ENCODE measurements around the gene C17orf50.

The C17orf50 gene

DNA sequence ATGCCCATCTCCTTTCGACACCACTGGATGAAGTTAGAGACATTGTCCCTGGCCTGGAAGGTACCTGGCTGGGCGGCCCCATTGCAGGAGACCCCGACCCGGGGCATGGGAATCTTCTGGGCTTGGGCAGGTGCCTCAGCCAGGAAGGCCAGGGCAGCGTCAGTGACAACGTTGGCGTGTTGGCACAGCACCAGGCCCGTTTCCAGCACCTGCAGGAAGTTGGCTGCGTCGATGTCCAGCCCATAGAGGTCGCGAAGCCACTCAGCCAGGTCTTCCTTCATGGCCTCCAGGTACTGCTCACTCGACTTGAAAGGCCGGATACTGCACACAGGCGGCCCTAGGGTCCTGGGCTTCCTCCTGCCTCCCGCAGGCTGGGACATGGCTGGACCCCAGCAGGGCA lies 8.2 kb upstream of the C17orf50 start:
- no peaks in the 10 kb centered on the region for H3F3A ChIP-seq (ENCODE audit: control insufficient read depth, insufficient read depth)
- H3K4me3 ChIP-seq (ENCODE audit: low read length) = no peak overlapping the region
- H3K9me3 ChIP-seq (ENCODE audit: control insufficient read depth, insufficient read depth, low read length) = no peaks in the 10 kb centered on the region
- peaks cover 16% of the 10 kb centered on the region for H3K4me1 ChIP-seq (ENCODE audit: control insufficient read depth, low read length)
- no peak for TF ChIP-seq EZH2phosphoT487 (IDR thresholded peaks at IDR 0.05; ENCODE audit: borderline replicate concordance, low read length)
- TF ChIP-seq, protein P1, sequence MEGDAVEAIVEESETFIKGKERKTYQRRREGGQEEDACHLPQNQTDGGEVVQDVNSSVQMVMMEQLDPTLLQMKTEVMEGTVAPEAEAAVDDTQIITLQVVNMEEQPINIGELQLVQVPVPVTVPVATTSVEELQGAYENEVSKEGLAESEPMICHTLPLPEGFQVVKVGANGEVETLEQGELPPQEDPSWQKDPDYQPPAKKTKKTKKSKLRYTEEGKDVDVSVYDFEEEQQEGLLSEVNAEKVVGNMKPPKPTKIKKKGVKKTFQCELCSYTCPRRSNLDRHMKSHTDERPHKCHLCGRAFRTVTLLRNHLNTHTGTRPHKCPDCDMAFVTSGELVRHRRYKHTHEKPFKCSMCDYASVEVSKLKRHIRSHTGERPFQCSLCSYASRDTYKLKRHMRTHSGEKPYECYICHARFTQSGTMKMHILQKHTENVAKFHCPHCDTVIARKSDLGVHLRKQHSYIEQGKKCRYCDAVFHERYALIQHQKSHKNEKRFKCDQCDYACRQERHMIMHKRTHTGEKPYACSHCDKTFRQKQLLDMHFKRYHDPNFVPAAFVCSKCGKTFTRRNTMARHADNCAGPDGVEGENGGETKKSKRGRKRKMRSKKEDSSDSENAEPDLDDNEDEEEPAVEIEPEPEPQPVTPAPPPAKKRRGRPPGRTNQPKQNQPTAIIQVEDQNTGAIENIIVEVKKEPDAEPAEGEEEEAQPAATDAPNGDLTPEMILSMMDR (IDR thresholded peaks at IDR 0.05; ENCODE audit: low read depth, low read length, poor library complexity, severe bottlenecking) = no peak
- H4K20me1 ChIP-seq (ENCODE audit: control insufficient read depth, insufficient read depth, low read depth, low read length) = no peaks in the 10 kb centered on the region
- H3K27ac ChIP-seq (ENCODE audit: low read depth, low read length) = no peak overlapping the region
- H3K27me3 ChIP-seq (ENCODE audit: control insufficient read depth, low read length) = peaks cover 40% of the 10 kb centered on the region
- no peak overlapping the region for H3K4me2 ChIP-seq (ENCODE audit: low read length)
- no peaks in the 10 kb centered on the region for H3K36me3 ChIP-seq (ENCODE audit: control insufficient read depth, low read length)
- no peaks in the 10 kb centered on the region for H3K79me2 ChIP-seq (ENCODE audit: control insufficient read depth, low read length)
- H3K9me2 ChIP-seq (replicated peaks; ENCODE audit: control insufficient read depth, low read length) = no peaks in the 10 kb centered on the region

DNA sequence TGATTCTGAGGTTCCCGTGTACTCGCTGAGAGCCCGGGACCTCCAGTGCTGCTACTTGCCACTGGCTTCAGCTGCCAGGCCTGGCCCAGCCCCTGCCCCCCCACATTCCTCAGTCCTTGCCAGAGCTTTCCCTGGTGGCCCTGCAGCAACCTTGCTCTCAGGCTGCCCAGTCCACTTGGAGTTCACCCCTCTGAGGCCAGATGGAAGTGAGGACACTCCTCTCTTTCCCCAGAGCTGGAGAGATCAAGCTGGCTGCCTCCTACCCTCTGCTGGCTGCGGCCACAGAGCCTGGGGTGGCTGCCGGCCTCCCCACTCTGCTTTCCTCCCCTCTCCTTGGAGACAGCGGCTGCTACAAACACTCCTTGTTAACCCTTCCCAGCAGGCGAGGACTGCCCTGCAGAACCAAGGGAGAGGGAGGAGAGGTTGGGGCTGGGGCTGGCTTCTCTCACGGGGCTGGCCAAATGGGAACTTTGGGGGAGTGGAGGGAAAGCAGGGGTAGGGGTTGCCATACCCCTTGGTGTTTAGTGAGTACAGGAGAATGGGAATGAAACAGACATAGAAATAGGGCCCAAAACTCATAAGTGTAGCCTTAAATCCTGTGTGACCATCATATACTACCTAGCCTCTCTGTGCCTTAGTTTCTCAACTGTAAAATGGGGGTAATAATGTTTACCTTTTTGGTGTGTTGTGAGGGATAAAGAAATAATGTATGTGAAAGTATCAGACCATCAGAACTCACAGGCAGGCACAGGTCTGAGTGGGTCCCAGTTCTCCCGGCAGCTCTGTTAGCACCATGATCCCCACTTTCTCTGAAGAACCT lies 7.5 kb upstream of the C17orf50 start, which contains the start of gene GAS2L2:
Gene GAS2L2, minus strand, starts transcription at position 295 of the 820 bp plus-strand sequence. CDS start 389 bp downstream, outside the sequence.
- TF ChIP-seq, protein P1 (IDR thresholded peaks at IDR 0.05; ENCODE audit: low read depth, low read length, poor library complexity, severe bottlenecking) = no peak
- TF ChIP-seq EZH2phosphoT487 (IDR thresholded peaks at IDR 0.05; ENCODE audit: borderline replicate concordance, low read length) = no peak
- no peaks in the 10 kb centered on the region for H3K36me3 ChIP-seq (ENCODE audit: control insufficient read depth, low read length)
- no peak within 1 kb of the TSS for H3K4me3 ChIP-seq (ENCODE audit: low read length)
- H3F3A ChIP-seq (ENCODE audit: control insufficient read depth, insufficient read depth) = no peaks in the 10 kb centered on the region
- peaks cover 16% of the 10 kb centered on the region for H3K4me1 ChIP-seq (ENCODE audit: control insufficient read depth, low read length)
- H3K79me2 ChIP-seq (ENCODE audit: control insufficient read depth, low read length) = no peaks in the 10 kb centered on the region
- H3K4me2 ChIP-seq (ENCODE audit: low read length) = no peak within 1 kb of the TSS
- H3K9me3 ChIP-seq (ENCODE audit: control insufficient read depth, insufficient read depth, low read length) = no peaks in the 10 kb centered on the region
- H3K9me2 ChIP-seq (replicated peaks; ENCODE audit: control insufficient read depth, low read length) = no peaks in the 10 kb centered on the region
- peaks cover 40% of the 10 kb centered on the region for H3K27me3 ChIP-seq (ENCODE audit: control insufficient read depth, low read length)
- no peak within 1 kb of the TSS for H3K27ac ChIP-seq (ENCODE audit: low read depth, low read length)
- H4K20me1 ChIP-seq (ENCODE audit: control insufficient read depth, insufficient read depth, low read depth, low read length) = no peaks in the 10 kb centered on the region

DNA sequence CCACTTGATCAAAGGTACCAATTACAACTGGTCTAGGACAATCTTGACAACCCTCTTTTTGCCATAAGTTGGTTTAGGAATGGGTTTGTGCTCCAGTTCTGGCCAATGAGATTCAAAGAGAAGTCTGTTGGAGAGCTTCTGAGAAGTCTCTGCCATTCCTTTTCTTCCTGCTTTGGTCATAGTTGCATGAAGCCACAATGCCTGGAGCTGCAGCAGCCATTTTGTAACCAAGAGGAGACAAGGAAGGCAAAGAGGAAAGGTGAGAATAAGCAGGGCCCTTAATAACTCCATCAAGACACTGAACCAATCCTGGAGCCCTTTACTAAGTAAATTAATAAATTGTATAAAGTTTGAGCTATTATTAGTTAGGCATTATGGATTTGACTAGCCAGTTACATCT lies 3.4 kb upstream of the C17orf50 start:
- no peak overlapping the region for H3K4me2 ChIP-seq (ENCODE audit: low read length)
- H3K27me3 ChIP-seq (ENCODE audit: control insufficient read depth, low read length) = peaks cover 10% of the 10 kb centered on the region; the same call in 1 of the 2 replicates
- no peaks in the 10 kb centered on the region for H3K36me3 ChIP-seq (ENCODE audit: control insufficient read depth, low read length)
- no peak overlapping the region for H3K4me3 ChIP-seq (ENCODE audit: low read length)
- no peaks in the 10 kb centered on the region for H3K79me2 ChIP-seq (ENCODE audit: control insufficient read depth, low read length)
- H4K20me1 ChIP-seq (ENCODE audit: control insufficient read depth, insufficient read depth, low read depth, low read length) = no peaks in the 10 kb centered on the region
- H3F3A ChIP-seq (ENCODE audit: control insufficient read depth, insufficient read depth) = no peaks in the 10 kb centered on the region
- no peak overlapping the region for H3K27ac ChIP-seq (ENCODE audit: low read depth, low read length)
- no peaks in the 10 kb centered on the region for H3K9me3 ChIP-seq (ENCODE audit: control insufficient read depth, insufficient read depth, low read length)
- H3K4me1 ChIP-seq (ENCODE audit: control insufficient read depth, low read length) = peaks cover 9% of the 10 kb centered on the region
- no peaks in the 10 kb centered on the region for H3K9me2 ChIP-seq (replicated peaks; ENCODE audit: control insufficient read depth, low read length)
- TF ChIP-seq, protein P1 (IDR thresholded peaks at IDR 0.05; ENCODE audit: low read depth, low read length, poor library complexity, severe bottlenecking) = no peak
- TF ChIP-seq EZH2phosphoT487 (IDR thresholded peaks at IDR 0.05; ENCODE audit: borderline replicate concordance, low read length) = no peak

Data from DOHH2 (cell line).